Measurements from ENCODE around the gene TPRA1. TPM values are rescaled to one million over a fixed set of nuclear protein-coding genes. Genes with fewer than 3 reads are reported as not detected.
A peak's percentile ranks its signal among the peaks of the same experiment; 100 is the strongest.

The TPRA1 gene
- total and polyA plus RNA-seq, 9 of the 15 experiments (the other 6 are each of a cell fraction or from before 2014, with no cell fraction given), result 0.66 to 21.5 (median 11.1) TPM

DNA sequence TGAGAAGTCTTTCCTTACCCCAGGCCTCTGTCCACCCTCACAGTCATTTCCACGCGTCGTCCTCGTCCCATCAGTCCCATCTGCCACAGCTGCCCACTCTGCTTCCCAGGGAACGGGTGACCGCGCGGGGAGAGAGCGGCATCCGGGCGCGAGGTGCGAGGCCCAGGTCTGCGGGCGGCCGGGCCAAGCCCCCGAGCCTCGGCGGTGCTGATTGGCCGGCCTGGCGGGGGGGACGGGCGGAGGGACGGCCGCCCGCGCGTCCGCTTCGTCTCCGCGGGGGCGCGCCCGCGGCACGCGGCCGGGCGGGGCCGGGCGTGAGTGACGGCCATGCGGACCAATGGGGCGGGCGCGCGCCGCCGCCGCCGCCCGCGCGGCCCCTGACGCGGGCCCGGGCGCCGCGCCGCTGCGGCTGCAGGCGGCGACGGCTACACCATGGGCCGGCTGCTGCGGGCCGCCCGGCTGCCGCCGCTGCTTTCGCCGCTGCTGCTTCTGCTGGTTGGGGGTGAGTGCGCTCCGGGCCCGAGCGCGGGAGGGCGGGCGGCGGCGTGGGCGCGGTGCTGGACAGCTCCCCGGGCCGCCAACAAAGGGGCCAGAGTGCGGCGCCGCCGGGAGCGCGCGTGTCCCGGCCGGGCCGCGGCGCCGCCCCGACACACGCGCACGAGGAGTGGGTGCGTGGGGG, 38.4 kb upstream of the TPRA1 start, which contains the start of gene PODXL2 (continued):
- TF ChIP-seq, protein P1, sequence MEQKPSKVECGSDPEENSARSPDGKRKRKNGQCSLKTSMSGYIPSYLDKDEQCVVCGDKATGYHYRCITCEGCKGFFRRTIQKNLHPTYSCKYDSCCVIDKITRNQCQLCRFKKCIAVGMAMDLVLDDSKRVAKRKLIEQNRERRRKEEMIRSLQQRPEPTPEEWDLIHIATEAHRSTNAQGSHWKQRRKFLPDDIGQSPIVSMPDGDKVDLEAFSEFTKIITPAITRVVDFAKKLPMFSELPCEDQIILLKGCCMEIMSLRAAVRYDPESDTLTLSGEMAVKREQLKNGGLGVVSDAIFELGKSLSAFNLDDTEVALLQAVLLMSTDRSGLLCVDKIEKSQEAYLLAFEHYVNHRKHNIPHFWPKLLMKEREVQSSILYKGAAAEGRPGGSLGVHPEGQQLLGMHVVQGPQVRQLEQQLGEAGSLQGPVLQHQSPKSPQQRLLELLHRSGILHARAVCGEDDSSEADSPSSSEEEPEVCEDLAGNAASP (IDR thresholded peaks at IDR 0.05), result no peak
- TF ChIP-seq ZNF384 (IDR thresholded peaks at IDR 0.05; ENCODE audit: low read depth, low read length), result no peak
- TF ChIP-seq, protein P2, sequence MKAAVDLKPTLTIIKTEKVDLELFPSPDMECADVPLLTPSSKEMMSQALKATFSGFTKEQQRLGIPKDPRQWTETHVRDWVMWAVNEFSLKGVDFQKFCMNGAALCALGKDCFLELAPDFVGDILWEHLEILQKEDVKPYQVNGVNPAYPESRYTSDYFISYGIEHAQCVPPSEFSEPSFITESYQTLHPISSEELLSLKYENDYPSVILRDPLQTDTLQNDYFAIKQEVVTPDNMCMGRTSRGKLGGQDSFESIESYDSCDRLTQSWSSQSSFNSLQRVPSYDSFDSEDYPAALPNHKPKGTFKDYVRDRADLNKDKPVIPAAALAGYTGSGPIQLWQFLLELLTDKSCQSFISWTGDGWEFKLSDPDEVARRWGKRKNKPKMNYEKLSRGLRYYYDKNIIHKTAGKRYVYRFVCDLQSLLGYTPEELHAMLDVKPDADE (conservative IDR thresholded peaks at IDR 0.05; ENCODE audit: control insufficient read depth, low read depth, low read length), result no peak
- no peak for TF ChIP-seq FOXM1 (IDR thresholded peaks at IDR 0.05; ENCODE audit: low read depth)
- no peak for TF ChIP-seq FOXM1 (CRISPR knock-in tag; IDR thresholded peaks at IDR 0.05; ENCODE audit: low read depth)
- no peak for TF ChIP-seq ZNF780A (CRISPR knock-in tag; IDR thresholded peaks at IDR 0.05)
- no peak for TF ChIP-seq NCOA4 (IDR thresholded peaks at IDR 0.05; ENCODE audit: partially characterized antibody)
- TF ChIP-seq, protein P3, sequence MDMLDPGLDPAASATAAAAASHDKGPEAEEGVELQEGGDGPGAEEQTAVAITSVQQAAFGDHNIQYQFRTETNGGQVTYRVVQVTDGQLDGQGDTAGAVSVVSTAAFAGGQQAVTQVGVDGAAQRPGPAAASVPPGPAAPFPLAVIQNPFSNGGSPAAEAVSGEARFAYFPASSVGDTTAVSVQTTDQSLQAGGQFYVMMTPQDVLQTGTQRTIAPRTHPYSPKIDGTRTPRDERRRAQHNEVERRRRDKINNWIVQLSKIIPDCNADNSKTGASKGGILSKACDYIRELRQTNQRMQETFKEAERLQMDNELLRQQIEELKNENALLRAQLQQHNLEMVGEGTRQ (CRISPR knock-in tag; IDR thresholded peaks at IDR 0.05), result no peak
- peak; percentile 71; the same call in 1 of the 2 replicates for TF ChIP-seq ZNF197 (CRISPR knock-in tag; IDR thresholded peaks at IDR 0.05; ENCODE audit: low read depth)
- TF ChIP-seq, protein P4, sequence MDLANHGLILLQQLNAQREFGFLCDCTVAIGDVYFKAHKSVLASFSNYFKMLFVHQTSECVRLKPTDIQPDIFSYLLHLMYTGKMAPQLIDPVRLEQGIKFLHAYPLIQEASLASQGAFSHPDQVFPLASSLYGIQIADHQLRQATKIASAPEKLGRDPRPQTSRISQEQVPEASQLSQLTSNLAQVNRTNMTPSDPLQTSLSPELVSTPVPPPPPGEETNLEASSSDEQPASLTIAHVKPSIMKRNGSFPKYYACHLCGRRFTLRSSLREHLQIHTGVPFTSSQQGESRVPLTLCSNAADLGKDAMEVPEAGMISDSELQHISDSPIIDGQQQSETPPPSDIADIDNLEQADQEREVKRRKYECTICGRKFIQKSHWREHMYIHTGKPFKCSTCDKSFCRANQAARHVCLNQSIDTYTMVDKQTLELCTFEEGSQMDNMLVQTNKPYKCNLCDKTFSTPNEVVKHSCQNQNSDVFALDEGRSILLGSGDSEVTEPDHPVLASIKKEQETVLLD (IDR thresholded peaks at IDR 0.05), result no peak
- no peak for TF ChIP-seq BMI1 (IDR thresholded peaks at IDR 0.05; ENCODE audit: low read length)
- no peak for TF ChIP-seq RAD21 (CRISPR knock-in tag; conservative IDR thresholded peaks at IDR 0.05 in 1 of 2, IDR thresholded peaks at IDR 0.05 in 1 of 2)
- TF ChIP-seq RBM22 (IDR thresholded peaks at IDR 0.05; ENCODE audit: low read depth, low read length, poor library complexity, severe bottlenecking), result no peak
- TF ChIP-seq, protein P5, sequence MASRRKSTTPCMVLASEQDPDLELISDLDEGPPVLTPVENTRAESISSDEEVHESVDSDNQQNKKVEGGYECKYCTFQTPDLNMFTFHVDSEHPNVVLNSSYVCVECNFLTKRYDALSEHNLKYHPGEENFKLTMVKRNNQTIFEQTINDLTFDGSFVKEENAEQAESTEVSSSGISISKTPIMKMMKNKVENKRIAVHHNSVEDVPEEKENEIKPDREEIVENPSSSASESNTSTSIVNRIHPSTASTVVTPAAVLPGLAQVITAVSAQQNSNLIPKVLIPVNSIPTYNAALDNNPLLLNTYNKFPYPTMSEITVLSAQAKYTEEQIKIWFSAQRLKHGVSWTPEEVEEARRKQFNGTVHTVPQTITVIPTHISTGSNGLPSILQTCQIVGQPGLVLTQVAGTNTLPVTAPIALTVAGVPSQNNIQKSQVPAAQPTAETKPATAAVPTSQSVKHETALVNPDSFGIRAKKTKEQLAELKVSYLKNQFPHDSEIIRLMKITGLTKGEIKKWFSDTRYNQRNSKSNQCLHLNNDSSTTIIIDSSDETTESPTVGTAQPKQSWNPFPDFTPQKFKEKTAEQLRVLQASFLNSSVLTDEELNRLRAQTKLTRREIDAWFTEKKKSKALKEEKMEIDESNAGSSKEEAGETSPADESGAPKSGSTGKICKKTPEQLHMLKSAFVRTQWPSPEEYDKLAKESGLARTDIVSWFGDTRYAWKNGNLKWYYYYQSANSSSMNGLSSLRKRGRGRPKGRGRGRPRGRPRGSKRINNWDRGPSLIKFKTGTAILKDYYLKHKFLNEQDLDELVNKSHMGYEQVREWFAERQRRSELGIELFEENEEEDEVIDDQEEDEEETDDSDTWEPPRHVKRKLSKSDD (conservative IDR thresholded peaks at IDR 0.05; ENCODE audit: low read length), result no peak
- no peak for TF ChIP-seq CAMTA2 (CRISPR knock-in tag; conservative IDR thresholded peaks at IDR 0.05)
- no peak for TF ChIP-seq FOXA3 (CRISPR knock-in tag; conservative IDR thresholded peaks at IDR 0.05 in 1 of 2, IDR thresholded peaks at IDR 0.05 in 1 of 2)
- TF ChIP-seq, protein P6, sequence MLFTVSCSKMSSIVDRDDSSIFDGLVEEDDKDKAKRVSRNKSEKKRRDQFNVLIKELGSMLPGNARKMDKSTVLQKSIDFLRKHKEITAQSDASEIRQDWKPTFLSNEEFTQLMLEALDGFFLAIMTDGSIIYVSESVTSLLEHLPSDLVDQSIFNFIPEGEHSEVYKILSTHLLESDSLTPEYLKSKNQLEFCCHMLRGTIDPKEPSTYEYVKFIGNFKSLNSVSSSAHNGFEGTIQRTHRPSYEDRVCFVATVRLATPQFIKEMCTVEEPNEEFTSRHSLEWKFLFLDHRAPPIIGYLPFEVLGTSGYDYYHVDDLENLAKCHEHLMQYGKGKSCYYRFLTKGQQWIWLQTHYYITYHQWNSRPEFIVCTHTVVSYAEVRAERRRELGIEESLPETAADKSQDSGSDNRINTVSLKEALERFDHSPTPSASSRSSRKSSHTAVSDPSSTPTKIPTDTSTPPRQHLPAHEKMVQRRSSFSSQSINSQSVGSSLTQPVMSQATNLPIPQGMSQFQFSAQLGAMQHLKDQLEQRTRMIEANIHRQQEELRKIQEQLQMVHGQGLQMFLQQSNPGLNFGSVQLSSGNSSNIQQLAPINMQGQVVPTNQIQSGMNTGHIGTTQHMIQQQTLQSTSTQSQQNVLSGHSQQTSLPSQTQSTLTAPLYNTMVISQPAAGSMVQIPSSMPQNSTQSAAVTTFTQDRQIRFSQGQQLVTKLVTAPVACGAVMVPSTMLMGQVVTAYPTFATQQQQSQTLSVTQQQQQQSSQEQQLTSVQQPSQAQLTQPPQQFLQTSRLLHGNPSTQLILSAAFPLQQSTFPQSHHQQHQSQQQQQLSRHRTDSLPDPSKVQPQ (CRISPR knock-in tag; IDR thresholded peaks at IDR 0.05; ENCODE audit: borderline replicate concordance), result no peak
